Smooth muscle cell (in vitro differentiated cells): ENCODE data around the gene PATL2. TPM values are rescaled to one million over a fixed set of nuclear protein-coding genes. Genes with fewer than 3 reads are reported as not detected.
A peak's percentile ranks its signal among the peaks of the same experiment; 100 is the strongest.

Experiments used
- DNase-seq: peaks from one replicate; lab custom pipeline; 2025; ENCODE audit not compliant: unreplicated experiment; lab: John Stamatoyannopoulos, UW
- H2AFZ ChIP-seq: fragments of 200-600 bp; sonication (generic); 2 replicates; pipeline ENCODE4 v1.6.0; 2016; ENCODE audit warnings: antibody characterized with exemption, low read depth, mild to moderate bottlenecking
- H3F3A ChIP-seq: fragments of 200-600 bp; sonication (generic); 2 replicates; pipeline ENCODE4 v1.6.0; 2017; ENCODE audit warnings: antibody characterized with exemption, low read depth
- H3K27ac ChIP-seq: fragments of 200-600 bp; sonication (generic); 2 replicates; pipeline ENCODE4 v1.5.1; 2016; ENCODE audit warnings: low read depth, mild to moderate bottlenecking
- H3K27me3 ChIP-seq: fragments of 200-600 bp; sonication (generic); 2 replicates; pipeline ENCODE4 v1.6.1; 2016; ENCODE audit warnings: low read depth, mild to moderate bottlenecking
- H3K36me3 ChIP-seq: fragments of 200-600 bp; sonication (generic); 2 replicates; pipeline ENCODE4 v1.5.1; 2016; ENCODE audit warnings: low read depth
- H3K4me1 ChIP-seq: fragments of 200-600 bp; sonication (generic); 2 replicates; pipeline ENCODE4 v1.5.1; 2016; ENCODE audit warnings: low read depth
- H3K4me2 ChIP-seq: fragments of 200-600 bp; sonication (generic); 2 replicates; pipeline ENCODE4 v1.6.0; 2016; ENCODE audit warnings: mild to moderate bottlenecking
- H3K4me3 ChIP-seq: fragments of 200-600 bp; sonication (generic); 2 replicates; pipeline ENCODE4 v1.5.1; 2016; ENCODE audit warnings: mild to moderate bottlenecking
- H3K79me2 ChIP-seq: fragments of 200-600 bp; sonication (generic); 2 replicates; pipeline ENCODE4 v1.6.0; 2016; ENCODE audit warnings: low read depth, mild to moderate bottlenecking
- H3K9ac ChIP-seq: fragments of 200-600 bp; sonication (generic); 2 replicates; pipeline ENCODE4 v1.6.0; 2016; ENCODE audit warnings: low read depth
- H3K9me3 ChIP-seq: fragments of 200-600 bp; sonication (generic); replicated peaks from 2 replicates; pipeline ENCODE4 v1.5.1; 2016; ENCODE audit warnings: low read depth
- H4K20me1 ChIP-seq: fragments of 200-600 bp; sonication (generic); 2 replicates; pipeline ENCODE4 v1.6.0; 2016; ENCODE audit warnings: low read depth
- WGBS: methylation state at CpG from one replicate; pipeline ENCODE4 v1.1.7; 2016; ENCODE audit warnings: low lambda C conversion rate; 5-methylcytosine and 5-hydroxymethylcytosine counted together
- polyA plus RNA-seq: library from polyadenylated mRNA; unstranded; fragments of >200 nt; fragmentation: Nextera tagmentation; extraction: Ambion mirVana; gene quantifications from 2 replicates; pipeline ENCODE4 v1.2.1, GENCODE V29; 2016
- total RNA-seq: library from RNA; depleted of rRNA; stranded (reverse); fragments of >200 nt; gene quantifications from 2 replicates; pipeline ENCODE4 v1.2.3, GENCODE V29; 2014
- TF ChIP-seq, protein P1 (sequence below): fragments of 200-600 bp; sonication (generic); IDR thresholded peaks from 2 replicates; pipeline ENCODE4 v1.5.1; 2017; ENCODE audit warnings: borderline replicate concordance, mild to moderate bottlenecking, antibody characterized with exemption; ENCODE audit not compliant: insufficient read depth, poor library complexity, severe bottlenecking

Gene PATL2
- total and polyA plus RNA-seq, 2 experiments from 2014 or later = not detected

DNA sequence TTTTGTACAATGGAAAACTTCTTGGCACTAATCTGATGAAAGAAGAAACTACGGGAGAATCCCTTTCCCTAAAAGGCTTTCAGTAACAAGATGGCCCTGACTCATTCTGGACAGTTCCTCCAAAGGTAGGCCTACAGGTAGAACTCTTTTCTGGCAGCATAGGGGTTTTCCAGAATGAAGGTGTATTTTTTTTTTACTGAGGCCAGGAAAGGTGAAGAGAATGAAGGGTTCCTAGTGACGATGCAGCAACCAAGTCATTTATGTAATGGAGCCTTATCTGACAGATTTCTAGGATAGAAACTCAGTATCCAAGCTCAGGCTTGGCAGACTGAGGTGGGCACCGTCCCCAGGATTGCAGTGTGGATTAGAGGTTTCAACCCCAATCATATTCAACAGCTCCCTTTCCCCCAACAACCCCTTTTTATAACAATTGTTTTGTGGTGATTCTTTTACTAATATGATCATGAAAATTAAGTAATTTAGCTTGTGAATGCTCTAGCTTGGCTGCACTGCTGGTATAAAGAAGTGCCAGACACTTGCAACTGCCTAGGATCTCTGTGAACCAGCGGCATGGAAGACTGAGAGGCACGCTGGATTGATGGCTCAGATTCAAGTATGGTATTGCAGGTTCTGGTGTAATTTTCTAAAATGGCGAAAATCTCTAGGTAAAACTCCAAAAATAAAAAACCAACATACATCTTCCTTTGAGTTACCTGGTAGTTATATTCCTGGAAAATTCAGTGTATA lies 16.5 kb upstream of the PATL2 start:
- Histone ChIP-seq H3K4me3 (peak overlapping the region; percentile 65), H4K20me1 (no peaks in the 10 kb centered on the region), H3F3A (peaks cover 16% of the 10 kb centered on the region), H3K9me3 (no peaks in the 10 kb centered on the region), H3K36me3 (no peaks in the 10 kb centered on the region), H2AFZ (no peak overlapping the region), H3K4me1 (no peaks in the 10 kb centered on the region), H3K79me2 (no peaks in the 10 kb centered on the region), H3K27ac (peak overlapping the region; percentile 83), H3K9ac (no peak overlapping the region), H3K27me3 (no peaks in the 10 kb centered on the region), H3K4me2 (peak overlapping the region; percentile 86)
- DNase-seq = no peak
- TF ChIP-seq, protein P1, sequence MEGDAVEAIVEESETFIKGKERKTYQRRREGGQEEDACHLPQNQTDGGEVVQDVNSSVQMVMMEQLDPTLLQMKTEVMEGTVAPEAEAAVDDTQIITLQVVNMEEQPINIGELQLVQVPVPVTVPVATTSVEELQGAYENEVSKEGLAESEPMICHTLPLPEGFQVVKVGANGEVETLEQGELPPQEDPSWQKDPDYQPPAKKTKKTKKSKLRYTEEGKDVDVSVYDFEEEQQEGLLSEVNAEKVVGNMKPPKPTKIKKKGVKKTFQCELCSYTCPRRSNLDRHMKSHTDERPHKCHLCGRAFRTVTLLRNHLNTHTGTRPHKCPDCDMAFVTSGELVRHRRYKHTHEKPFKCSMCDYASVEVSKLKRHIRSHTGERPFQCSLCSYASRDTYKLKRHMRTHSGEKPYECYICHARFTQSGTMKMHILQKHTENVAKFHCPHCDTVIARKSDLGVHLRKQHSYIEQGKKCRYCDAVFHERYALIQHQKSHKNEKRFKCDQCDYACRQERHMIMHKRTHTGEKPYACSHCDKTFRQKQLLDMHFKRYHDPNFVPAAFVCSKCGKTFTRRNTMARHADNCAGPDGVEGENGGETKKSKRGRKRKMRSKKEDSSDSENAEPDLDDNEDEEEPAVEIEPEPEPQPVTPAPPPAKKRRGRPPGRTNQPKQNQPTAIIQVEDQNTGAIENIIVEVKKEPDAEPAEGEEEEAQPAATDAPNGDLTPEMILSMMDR = no peak
- WGBS = 85% methylated on average over 6 of the region's 6 CpGs

- Histone ChIP-seq H3K4me3 (no peak overlapping the region), H3K27ac (peak overlapping the region; percentile 83), H3K36me3 (no peaks in the 10 kb centered on the region), H3K79me2 (no peaks in the 10 kb centered on the region), H2AFZ (no peak overlapping the region), H3K4me1 (no peaks in the 10 kb centered on the region), H3K27me3 (no peaks in the 10 kb centered on the region), H3F3A (peaks cover 16% of the 10 kb centered on the region), H4K20me1 (no peaks in the 10 kb centered on the region), H3K9me3 (no peaks in the 10 kb centered on the region), H3K9ac (peak overlapping the region; percentile 42), H3K4me2 (peak overlapping the region; percentile 35)
- TF ChIP-seq, protein P1 = no peak
- DNase-seq = no peak
- 24% methylated on average over 5 of the region's 5 CpGs for WGBS
Observed at GRCh38 chr15:44726568-44727484, 15.7 kb upstream of the PATL2 start.

DNA sequence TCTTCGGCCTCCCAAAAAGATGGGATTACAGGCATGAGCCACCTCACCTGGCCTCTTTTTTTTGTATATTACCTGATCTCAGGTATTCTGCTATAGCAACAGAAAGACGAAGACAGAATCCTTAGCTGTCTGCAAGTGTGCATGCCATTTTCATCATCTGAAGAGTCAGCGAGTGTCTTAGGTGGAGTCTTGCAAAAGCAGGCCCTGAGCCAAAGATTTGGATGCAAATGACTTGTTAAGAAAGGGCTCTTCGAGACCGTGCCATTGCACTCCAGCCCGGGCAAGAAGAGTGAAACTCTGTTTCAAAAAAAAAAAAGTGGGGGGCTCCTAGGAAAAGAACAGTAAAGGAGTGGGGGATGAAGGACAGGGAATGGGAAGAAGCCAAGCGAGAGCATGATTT lies 15.0 kb upstream of the PATL2 start:
- 68% methylated on average over 7 of the region's 7 CpGs for WGBS
- DNase-seq = no peak

More for the DNA sequence above, 15.0 kb upstream of the PATL2 start:
- TF ChIP-seq, protein P1 = no peak
- H4K20me1 ChIP-seq = no peaks in the 10 kb centered on the region
- no peak overlapping the region for H3K9ac ChIP-seq
- H2AFZ ChIP-seq = no peak overlapping the region
- no peaks in the 10 kb centered on the region for H3K27me3 ChIP-seq
- peak overlapping the region; percentile 83 for H3K27ac ChIP-seq
- no peaks in the 10 kb centered on the region for H3K4me1 ChIP-seq
- peak overlapping the region; percentile 35 for H3K4me2 ChIP-seq
- H3K4me3 ChIP-seq = no peak overlapping the region
- no peaks in the 10 kb centered on the region for H3K9me3 ChIP-seq
- peaks cover 16% of the 10 kb centered on the region for H3F3A ChIP-seq
- H3K36me3 ChIP-seq = no peaks in the 10 kb centered on the region
- H3K79me2 ChIP-seq = no peaks in the 10 kb centered on the region
